ENCODE data around the gene ISG15.

The ISG15 gene

GRCh38 chr1:978069-978834 is 35.0 kb upstream of the ISG15 start:
- no peak for TF ChIP-seq EZH2phosphoT487 (IDR thresholded peaks at IDR 0.05; ENCODE audit: borderline replicate concordance)
- no peak for TF ChIP-seq CTCF (conservative IDR thresholded peaks at IDR 0.05; ENCODE audit: low read length)

GRCh38 chr1:978835-979743 is 34.2 kb upstream of the ISG15 start:
- no peaks in the 10 kb centered on the region for H3K9me3 ChIP-seq (ENCODE audit: insufficient read depth, low read depth, low read length)
- H3K4me2 ChIP-seq (ENCODE audit: low read depth, low read length, poor library complexity, severe bottlenecking): no peak overlapping the region
- no peaks in the 10 kb centered on the region for H3K9me2 ChIP-seq (replicated peaks; ENCODE audit: low read depth, low read length)
- no peaks in the 10 kb centered on the region for H3K36me3 ChIP-seq (ENCODE audit: insufficient read depth, low read length)
- no peaks in the 10 kb centered on the region for H3K79me2 ChIP-seq (ENCODE audit: insufficient read depth, low read length)
- no peaks in the 10 kb centered on the region for H3K27me3 ChIP-seq (ENCODE audit: insufficient read depth, low read length, poor library complexity, severe bottlenecking)
- H3F3A ChIP-seq (ENCODE audit: low read depth): no peaks in the 10 kb centered on the region
- TF ChIP-seq EZH2phosphoT487 (IDR thresholded peaks at IDR 0.05; ENCODE audit: borderline replicate concordance) (no peak), CTCF (conservative IDR thresholded peaks at IDR 0.05; ENCODE audit: low read length) (no peak)
- H3K9ac ChIP-seq (ENCODE audit: low read depth, low read length, poor library complexity, severe bottlenecking): no peak overlapping the region
- H2AFZ ChIP-seq (ENCODE audit: low read length): no peak overlapping the region
- H4K20me1 ChIP-seq (ENCODE audit: insufficient read depth, low read length, poor library complexity, severe bottlenecking): no peaks in the 10 kb centered on the region
- H3K4me3 ChIP-seq (ENCODE audit: low read length, poor library complexity, severe bottlenecking): no peak overlapping the region
- peaks cover 4% of the 10 kb centered on the region for H3K4me1 ChIP-seq (ENCODE audit: insufficient read depth, low read length, poor library complexity, severe bottlenecking)

More at GRCh38 chr1:978069-978834, 35.0 kb upstream of the ISG15 start:
- Histone ChIP-seq H3F3A (ENCODE audit: low read depth) (no peaks in the 10 kb centered on the region), H3K27me3 (ENCODE audit: insufficient read depth, low read length, poor library complexity, severe bottlenecking) (no peaks in the 10 kb centered on the region), H3K4me1 (ENCODE audit: insufficient read depth, low read length, poor library complexity, severe bottlenecking) (peaks cover 4% of the 10 kb centered on the region), H4K20me1 (ENCODE audit: insufficient read depth, low read length, poor library complexity, severe bottlenecking) (no peaks in the 10 kb centered on the region), H2AFZ (ENCODE audit: low read length) (no peak overlapping the region), H3K9me2 (replicated peaks; ENCODE audit: low read depth, low read length) (no peaks in the 10 kb centered on the region), H3K4me2 (ENCODE audit: low read depth, low read length, poor library complexity, severe bottlenecking) (no peak overlapping the region), H3K36me3 (ENCODE audit: insufficient read depth, low read length) (no peaks in the 10 kb centered on the region), H3K4me3 (ENCODE audit: low read length, poor library complexity, severe bottlenecking) (no peak overlapping the region), H3K79me2 (ENCODE audit: insufficient read depth, low read length) (no peaks in the 10 kb centered on the region), H3K9me3 (ENCODE audit: insufficient read depth, low read depth, low read length) (no peaks in the 10 kb centered on the region), H3K9ac (ENCODE audit: low read depth, low read length, poor library complexity, severe bottlenecking) (no peak overlapping the region)

GRCh38 chr1:979744-980072 is 33.6 kb upstream of the ISG15 start:
- no peaks in the 10 kb centered on the region for H3K79me2 ChIP-seq (ENCODE audit: insufficient read depth, low read length)
- H4K20me1 ChIP-seq (ENCODE audit: insufficient read depth, low read length, poor library complexity, severe bottlenecking): no peaks in the 10 kb centered on the region
- H3K27me3 ChIP-seq (ENCODE audit: insufficient read depth, low read length, poor library complexity, severe bottlenecking): no peaks in the 10 kb centered on the region
- H3K36me3 ChIP-seq (ENCODE audit: insufficient read depth, low read length): no peaks in the 10 kb centered on the region
- H3K4me2 ChIP-seq (ENCODE audit: low read depth, low read length, poor library complexity, severe bottlenecking): no peak overlapping the region
- no peak overlapping the region for H2AFZ ChIP-seq (ENCODE audit: low read length)
- no peak overlapping the region for H3K9ac ChIP-seq (ENCODE audit: low read depth, low read length, poor library complexity, severe bottlenecking)
- H3K4me3 ChIP-seq (ENCODE audit: low read length, poor library complexity, severe bottlenecking): no peak overlapping the region
- H3K9me3 ChIP-seq (ENCODE audit: insufficient read depth, low read depth, low read length): no peaks in the 10 kb centered on the region
- H3F3A ChIP-seq (ENCODE audit: low read depth): no peaks in the 10 kb centered on the region
- peaks cover 4% of the 10 kb centered on the region for H3K4me1 ChIP-seq (ENCODE audit: insufficient read depth, low read length, poor library complexity, severe bottlenecking)
- no peaks in the 10 kb centered on the region for H3K9me2 ChIP-seq (replicated peaks; ENCODE audit: low read depth, low read length)
- no peak for TF ChIP-seq EZH2phosphoT487 (IDR thresholded peaks at IDR 0.05; ENCODE audit: borderline replicate concordance)
- no peak for TF ChIP-seq CTCF (conservative IDR thresholded peaks at IDR 0.05; ENCODE audit: low read length)

Measured in Loucy (cell line).